ENCODE data around the gene CFAP68. TPM values are rescaled to one million over a fixed set of nuclear protein-coding genes. Genes with fewer than 3 reads are reported as not detected.

CFAP68 gene
- total RNA-seq, 1 donor from 2014 or later = 11.6 TPM

DNA sequence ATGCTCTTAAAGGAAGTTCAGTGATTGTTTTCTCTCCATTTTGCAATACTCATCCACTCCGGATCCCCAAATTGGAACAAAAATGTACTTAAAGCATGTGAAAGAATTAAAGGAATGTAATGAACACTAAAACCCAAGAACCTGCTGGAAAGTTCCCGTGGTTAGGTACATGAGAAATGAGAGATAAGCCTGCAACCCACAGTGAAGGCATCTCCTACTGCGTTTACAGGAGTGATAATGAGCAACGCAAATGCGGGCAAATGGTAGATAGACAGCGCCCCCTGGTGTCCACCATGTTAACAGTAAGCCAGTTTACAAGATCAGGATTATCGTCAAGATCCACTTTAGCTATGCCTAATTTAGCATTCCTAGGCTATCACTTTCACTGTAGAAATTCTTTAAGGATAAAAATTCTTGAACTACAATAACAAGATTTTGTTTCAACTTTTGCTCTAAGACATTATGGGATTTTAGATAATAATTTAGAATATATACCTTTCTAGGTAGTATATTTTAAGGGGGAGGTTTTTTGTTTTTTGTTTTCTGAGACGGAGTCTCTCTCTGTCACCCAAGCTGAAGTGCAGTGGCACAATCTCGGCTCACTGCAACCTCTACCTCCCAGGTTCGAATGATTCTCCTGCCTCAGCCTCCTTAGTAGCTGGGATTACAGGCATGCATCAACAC is 37.8 kb upstream of the CFAP68 start:
- Mint-ChIP-seq H3K36me3 (ENCODE audit: low read depth) (peaks cover 52% of the 10 kb centered on the region), H3K4me1 (peaks cover 2% of the 10 kb centered on the region), H3K4me3 (no peak overlapping the region), H3K27ac (no peak overlapping the region), H3K27me3 (no peaks in the 10 kb centered on the region), H3K9me3 (no peaks in the 10 kb centered on the region)
- DNase-seq (peak; percentile 69), ATAC-seq (ENCODE audit: low read depth) (peak; percentile 84)
- intact Hi-C loops (cut with micrococcal nuclease) = loop anchor here (1.0 kb wide), 4 partner anchors 64 to 276 kb away; partner anchors contain the start of gene SIK2
- ChIA-PET CTCF (interaction anchor here (0.6 to 2.9 kb wide), 23 partner anchors 8 to 1767 kb away, joined by 3 to 23 read pairs (median 4); partner anchors contain the start of gene SIK2), POLR2A (no interaction called here)
- TF ChIP-seq, protein P1, sequence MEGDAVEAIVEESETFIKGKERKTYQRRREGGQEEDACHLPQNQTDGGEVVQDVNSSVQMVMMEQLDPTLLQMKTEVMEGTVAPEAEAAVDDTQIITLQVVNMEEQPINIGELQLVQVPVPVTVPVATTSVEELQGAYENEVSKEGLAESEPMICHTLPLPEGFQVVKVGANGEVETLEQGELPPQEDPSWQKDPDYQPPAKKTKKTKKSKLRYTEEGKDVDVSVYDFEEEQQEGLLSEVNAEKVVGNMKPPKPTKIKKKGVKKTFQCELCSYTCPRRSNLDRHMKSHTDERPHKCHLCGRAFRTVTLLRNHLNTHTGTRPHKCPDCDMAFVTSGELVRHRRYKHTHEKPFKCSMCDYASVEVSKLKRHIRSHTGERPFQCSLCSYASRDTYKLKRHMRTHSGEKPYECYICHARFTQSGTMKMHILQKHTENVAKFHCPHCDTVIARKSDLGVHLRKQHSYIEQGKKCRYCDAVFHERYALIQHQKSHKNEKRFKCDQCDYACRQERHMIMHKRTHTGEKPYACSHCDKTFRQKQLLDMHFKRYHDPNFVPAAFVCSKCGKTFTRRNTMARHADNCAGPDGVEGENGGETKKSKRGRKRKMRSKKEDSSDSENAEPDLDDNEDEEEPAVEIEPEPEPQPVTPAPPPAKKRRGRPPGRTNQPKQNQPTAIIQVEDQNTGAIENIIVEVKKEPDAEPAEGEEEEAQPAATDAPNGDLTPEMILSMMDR (IDR thresholded peaks at IDR 0.05) = peak; percentile 86

DNA sequence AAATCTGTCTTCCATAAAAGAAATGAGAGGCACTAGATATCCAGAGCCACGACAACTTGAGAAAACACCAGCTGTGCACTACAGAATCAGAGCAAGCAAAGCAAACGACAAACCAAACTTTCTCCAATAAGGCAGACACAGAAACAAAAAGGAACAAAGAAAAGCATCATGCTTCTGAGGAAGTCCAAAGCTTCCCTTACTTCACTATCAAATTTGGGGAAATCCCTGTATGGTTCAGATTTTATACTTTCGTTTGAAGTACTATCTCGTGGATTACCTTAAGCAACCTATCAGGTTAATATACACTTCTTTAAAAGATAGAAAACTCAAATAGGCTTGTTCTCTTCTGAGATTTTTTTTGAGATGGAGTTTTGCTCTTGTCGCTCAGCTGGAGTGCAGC is 35.7 kb upstream of the CFAP68 start:
- ATAC-seq (ENCODE audit: low read depth) (no peak), DNase-seq (no peak)
- no peak overlapping the region for H3K4me3 Mint-ChIP-seq
- no peak overlapping the region for H3K27ac Mint-ChIP-seq
- intact Hi-C loops (cut with micrococcal nuclease) = no loop called here
- H3K4me1 Mint-ChIP-seq = peaks cover 2% of the 10 kb centered on the region
- H3K27me3 Mint-ChIP-seq = no peaks in the 10 kb centered on the region
- ChIA-PET CTCF (interaction anchor here (1.3 to 2.9 kb wide), 7 partner anchors 27 to 284 kb away, joined by 3 to 23 read pairs (median 8); no protein-coding TSS in a partner anchor), POLR2A (no interaction called here)
- TF ChIP-seq, protein P1 (IDR thresholded peaks at IDR 0.05) = no peak
- H3K9me3 Mint-ChIP-seq = no peaks in the 10 kb centered on the region
- H3K36me3 Mint-ChIP-seq (ENCODE audit: low read depth) = peaks cover 54% of the 10 kb centered on the region

DNA sequence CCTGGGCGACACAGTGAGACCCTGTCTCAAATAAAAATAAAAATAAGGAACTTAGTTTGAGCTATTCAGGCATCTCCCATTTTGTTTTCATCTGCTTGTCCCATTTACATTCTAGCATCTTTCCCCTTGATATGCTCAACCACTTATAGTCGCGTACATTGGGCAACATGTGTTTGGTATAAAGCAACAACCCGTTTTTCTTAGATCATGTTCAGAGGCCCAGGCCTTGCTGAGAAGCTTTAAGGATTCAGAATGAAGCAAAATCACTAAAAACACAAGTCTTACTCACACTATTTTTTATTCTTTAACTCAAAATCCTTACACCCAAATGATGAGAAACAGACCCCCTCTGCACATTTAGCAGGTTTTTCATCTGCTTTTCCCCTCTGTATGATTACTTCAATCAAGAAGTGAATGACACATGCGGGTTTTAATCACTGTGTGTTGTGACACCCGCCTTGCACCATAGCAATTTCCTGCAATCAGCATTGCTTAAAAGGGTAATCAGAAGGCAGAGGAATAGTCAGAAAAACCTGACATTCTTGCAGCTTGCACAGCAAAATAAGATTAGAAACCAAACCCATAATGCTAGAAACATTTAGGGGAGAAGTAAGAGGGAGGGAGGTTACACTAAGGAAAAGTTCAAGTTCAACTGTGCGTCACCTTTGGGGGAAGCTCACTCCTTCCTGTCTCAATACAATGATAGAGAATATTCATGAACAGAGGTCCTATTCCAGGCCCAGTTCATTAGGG is 33.9 kb upstream of the CFAP68 start:
- ATAC-seq (ENCODE audit: low read depth) = no peak
- Mint-ChIP-seq H3K27ac (no peak overlapping the region), H3K27me3 (no peaks in the 10 kb centered on the region), H3K4me1 (peaks cover 2% of the 10 kb centered on the region), H3K4me3 (no peak overlapping the region), H3K36me3 (ENCODE audit: low read depth) (peaks cover 59% of the 10 kb centered on the region), H3K9me3 (no peaks in the 10 kb centered on the region)
- intact Hi-C loops (cut with micrococcal nuclease) = no loop called here
- TF ChIP-seq, protein P1 (IDR thresholded peaks at IDR 0.05) = no peak
- ChIA-PET POLR2A (no interaction called here), CTCF (interaction anchor here (1.0 to 1.6 kb wide), 2 partner anchors 25 to 258 kb away, joined by 3 read pairs; no protein-coding TSS in a partner anchor)
- DNase-seq = no peak

DNA sequence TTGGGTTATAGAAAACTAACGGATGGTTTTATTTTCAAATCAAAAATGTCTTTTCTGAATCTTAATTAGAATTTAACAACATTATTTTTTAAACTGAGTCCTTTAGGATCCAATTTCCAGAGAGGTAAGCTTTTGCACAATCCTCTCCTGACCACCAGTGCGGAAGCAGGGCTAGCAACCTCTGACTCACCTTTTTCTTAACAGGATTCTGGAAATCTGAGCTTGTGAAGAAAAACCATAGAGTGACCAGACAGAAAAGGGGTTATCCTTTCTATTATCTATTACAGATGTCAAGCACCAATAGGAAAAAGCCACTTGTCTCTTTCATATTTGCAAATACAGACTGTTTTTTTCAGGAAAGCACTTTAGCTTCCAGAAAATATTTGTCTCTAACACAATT is 33.3 kb upstream of the CFAP68 start:
- ChIA-PET POLR2A (no interaction called here), CTCF (no interaction called here)
- H3K9me3 Mint-ChIP-seq = no peaks in the 10 kb centered on the region
- DNase-seq (no peak), ATAC-seq (ENCODE audit: low read depth) (no peak)
- no peak overlapping the region for H3K4me3 Mint-ChIP-seq
- peaks cover 62% of the 10 kb centered on the region for H3K36me3 Mint-ChIP-seq (ENCODE audit: low read depth)
- intact Hi-C loops (cut with micrococcal nuclease) = no loop called here
- no peaks in the 10 kb centered on the region for H3K27me3 Mint-ChIP-seq
- H3K27ac Mint-ChIP-seq = no peak overlapping the region
- peaks cover 2% of the 10 kb centered on the region for H3K4me1 Mint-ChIP-seq
- TF ChIP-seq, protein P1 (IDR thresholded peaks at IDR 0.05) = no peak

DNA sequence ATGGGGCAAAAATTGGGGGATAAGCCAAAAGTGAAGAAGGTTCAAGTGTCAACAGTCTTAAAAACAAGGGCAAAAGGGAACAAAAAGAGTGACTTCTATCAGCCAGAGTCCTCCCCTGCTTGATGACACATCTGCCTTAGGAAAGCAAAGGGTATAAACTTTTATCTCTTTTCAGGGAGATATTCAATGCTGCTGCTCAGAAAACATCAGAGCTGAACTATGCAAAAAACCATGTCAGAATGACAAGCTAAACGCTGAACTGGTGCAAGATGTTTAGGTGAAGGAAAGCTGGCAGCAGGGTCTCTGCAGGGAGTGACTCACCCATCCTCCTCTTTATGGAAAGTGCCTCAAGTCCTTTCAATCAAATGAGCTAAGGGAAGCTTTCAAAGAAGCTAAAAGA is 32.7 kb upstream of the CFAP68 start:
- DNase-seq (no peak), ATAC-seq (ENCODE audit: low read depth) (no peak)
- Mint-ChIP-seq H3K27ac (no peak overlapping the region), H3K4me1 (peaks cover 2% of the 10 kb centered on the region), H3K27me3 (no peaks in the 10 kb centered on the region), H3K4me3 (no peak overlapping the region), H3K36me3 (ENCODE audit: low read depth) (peaks cover 68% of the 10 kb centered on the region), H3K9me3 (no peaks in the 10 kb centered on the region)
- intact Hi-C loops (cut with micrococcal nuclease) = no loop called here
- POLR2A ChIA-PET = no interaction called here
- TF ChIP-seq, protein P1 (IDR thresholded peaks at IDR 0.05) = no peak
- CTCF ChIA-PET = no interaction called here
